Measurements from ENCODE around the gene SAP130.

The SAP130 gene

GRCh38 chr2:127901339-127902056, 126.4 kb downstream of the SAP130 start:
- no peak for ATAC-seq

More at GRCh38 chr2:127901339-127902056, 126.4 kb downstream of the SAP130 start:
- TF ChIP-seq GLIS3 (CRISPR knock-in tag; IDR thresholded peaks at IDR 0.05) = no peak
- no peak for TF ChIP-seq TSHZ2 (CRISPR knock-in tag; IDR thresholded peaks at IDR 0.05)
- no peak for TF ChIP-seq ISL1 (CRISPR knock-in tag; IDR thresholded peaks at IDR 0.05)
- no peak for TF ChIP-seq SNAI2 (CRISPR knock-in tag; IDR thresholded peaks at IDR 0.05)
- no peak for TF ChIP-seq ESRRG (CRISPR knock-in tag; IDR thresholded peaks at IDR 0.05)
- TF ChIP-seq ZC3H10 (CRISPR knock-in tag; IDR thresholded peaks at IDR 0.05) = no peak
- TF ChIP-seq PATZ1 (CRISPR knock-in tag; IDR thresholded peaks at IDR 0.05; ENCODE audit: borderline replicate concordance) = no peak
- no peak for TF ChIP-seq CSDC2 (CRISPR knock-in tag; IDR thresholded peaks at IDR 0.05)
- no peak for TF ChIP-seq RARB (CRISPR knock-in tag; IDR thresholded peaks at IDR 0.05)
- TF ChIP-seq CSRNP3 (CRISPR knock-in tag; IDR thresholded peaks at IDR 0.05) = no peak
- TF ChIP-seq PPARA (CRISPR knock-in tag; IDR thresholded peaks at IDR 0.05; ENCODE audit: borderline replicate concordance) = no peak
- no peak for TF ChIP-seq TOX (CRISPR knock-in tag; IDR thresholded peaks at IDR 0.05; ENCODE audit: borderline replicate concordance)
- TF ChIP-seq OSR1 (CRISPR knock-in tag; IDR thresholded peaks at IDR 0.05) = no peak
- TF ChIP-seq ZNF8 (CRISPR knock-in tag; IDR thresholded peaks at IDR 0.05) = no peak
- TF ChIP-seq ZNF565 (CRISPR knock-in tag; conservative IDR thresholded peaks at IDR 0.05; ENCODE audit: low read depth) = no peak
- TF ChIP-seq POU6F1 (CRISPR knock-in tag; IDR thresholded peaks at IDR 0.05; ENCODE audit: borderline replicate concordance, low read depth) = no peak
- no peak for TF ChIP-seq CREB5 (CRISPR knock-in tag; IDR thresholded peaks at IDR 0.05; ENCODE audit: low read depth)
- no peak for TF ChIP-seq ZNF70 (CRISPR knock-in tag; IDR thresholded peaks at IDR 0.05)
- no peak for TF ChIP-seq TCF4 (CRISPR knock-in tag; IDR thresholded peaks at IDR 0.05; ENCODE audit: borderline replicate concordance)
- no peak for TF ChIP-seq ZFP30 (CRISPR knock-in tag; IDR thresholded peaks at IDR 0.05)

All from SK-N-SH treated with all-trans-retinoic acid at 6 μM for 48 hours (cell line).